DOHH2 (cell line): ENCODE results near the gene ERC2.

Experiments used
- H3F3A ChIP-seq: fragments of 200-600 bp; sonication (generic), shearing (Covaris generic); 2 replicates; pipeline ENCODE4 v1.6.0; 2016; ENCODE audit warnings: antibody characterized with exemption, mild to moderate bottlenecking; ENCODE audit not compliant: control insufficient read depth, insufficient read depth
- H3K27ac ChIP-seq: fragments of 200-600 bp; sonication (generic); 2 replicates; pipeline ENCODE4 v1.5.1; 2014; ENCODE audit warnings: low read depth, mild to moderate bottlenecking, low read length, moderate library complexity
- H3K27me3 ChIP-seq: fragments of 200-600 bp; sonication (generic); 2 replicates; pipeline ENCODE4 v1.6.1; 2014; ENCODE audit warnings: mild to moderate bottlenecking, low read length, mixed read lengths; ENCODE audit not compliant: control insufficient read depth
- H3K36me3 ChIP-seq: fragments of 200-600 bp; sonication (generic); 2 replicates; pipeline ENCODE4 v1.6.1; 2014; ENCODE audit warnings: mild to moderate bottlenecking, low read length, moderate library complexity, mixed read lengths; ENCODE audit not compliant: control insufficient read depth
- H3K4me1 ChIP-seq: fragments of 200-600 bp; sonication (generic); 2 replicates; pipeline ENCODE4 v1.6.1; 2014; ENCODE audit warnings: mild to moderate bottlenecking, low read length, mixed read lengths; ENCODE audit not compliant: control insufficient read depth
- H3K4me2 ChIP-seq: fragments of 200-600 bp; sonication (generic); 2 replicates; pipeline ENCODE4 v1.6.0; 2014; ENCODE audit warnings: mild to moderate bottlenecking, low read length, moderate library complexity
- H3K4me3 ChIP-seq: fragments of 200-600 bp; sonication (generic); 2 replicates; pipeline ENCODE4 v1.5.1; 2014; ENCODE audit warnings: mild to moderate bottlenecking, low read length, mixed read lengths
- H3K79me2 ChIP-seq: fragments of 200-600 bp; sonication (generic); 2 replicates; pipeline ENCODE4 v1.6.1; 2014; ENCODE audit warnings: mild to moderate bottlenecking, low read length, mixed read lengths; ENCODE audit not compliant: control insufficient read depth
- H3K9me2 ChIP-seq: fragments of 200-600 bp; sonication (generic); replicated peaks from 2 replicates; pipeline ENCODE4 v1.6.1; 2014; ENCODE audit warnings: mild to moderate bottlenecking, low read length, mixed read lengths; ENCODE audit not compliant: control insufficient read depth
- H3K9me3 ChIP-seq: fragments of 200-600 bp; sonication (generic); 2 replicates; pipeline ENCODE4 v1.6.1; 2014; ENCODE audit warnings: antibody characterized with exemption, low read length, mixed read lengths; ENCODE audit not compliant: control insufficient read depth, insufficient read depth
- H4K20me1 ChIP-seq: fragments of 200-600 bp; sonication (generic); 2 replicates; pipeline ENCODE4 v1.6.0; 2014; ENCODE audit warnings: low read depth, mild to moderate bottlenecking, antibody characterized with exemption, low read length, moderate library complexity; ENCODE audit not compliant: control insufficient read depth, insufficient read depth
- CTCF ChIP-seq: fragments of 200-600 bp; sonication (generic); IDR thresholded peaks from one replicate; pipeline ENCODE4 v1.5.1; 2014; ENCODE audit warnings: antibody characterized with exemption, mild to moderate bottlenecking, low read depth, low read length; ENCODE audit not compliant: poor library complexity, severe bottlenecking
- EZH2phosphoT487 ChIP-seq: fragments of 200-600 bp; sonication (generic); IDR thresholded peaks from 2 replicates; pipeline ENCODE4 v1.6.1; 2017; ENCODE audit warnings: borderline replicate concordance, mild to moderate bottlenecking, antibody characterized with exemption, low read length, moderate library complexity, mixed read lengths

ERC2 gene

GRCh38 chr3:55616803-55617202 is 851.5 kb downstream of the ERC2 start:
- Histone ChIP-seq H3K4me2 (no peak overlapping the region), H4K20me1 (no peaks in the 10 kb centered on the region), H3K4me3 (no peak overlapping the region), H3K4me1 (no peaks in the 10 kb centered on the region), H3K9me2 (no peaks in the 10 kb centered on the region), H3K79me2 (no peaks in the 10 kb centered on the region), H3K36me3 (no peaks in the 10 kb centered on the region), H3F3A (no peaks in the 10 kb centered on the region), H3K27me3 (peaks cover 4% of the 10 kb centered on the region; the same call in 1 of the 2 replicates), H3K9me3 (no peaks in the 10 kb centered on the region), H3K27ac (no peak overlapping the region)
- TF ChIP-seq EZH2phosphoT487 (no peak), CTCF (no peak)

GRCh38 chr3:55615694-55616295 is 852.5 kb downstream of the ERC2 start:
- no peak for TF ChIP-seq CTCF
- TF ChIP-seq EZH2phosphoT487: no peak
- Histone ChIP-seq H3K27me3 (peaks cover 4% of the 10 kb centered on the region; the same call in 1 of the 2 replicates), H3K4me1 (no peaks in the 10 kb centered on the region), H3K79me2 (no peaks in the 10 kb centered on the region), H3K9me2 (no peaks in the 10 kb centered on the region), H3K4me3 (no peak overlapping the region), H3K9me3 (no peaks in the 10 kb centered on the region), H3K36me3 (no peaks in the 10 kb centered on the region), H3K4me2 (no peak overlapping the region), H3F3A (no peaks in the 10 kb centered on the region), H4K20me1 (no peaks in the 10 kb centered on the region), H3K27ac (no peak overlapping the region)

DNA sequence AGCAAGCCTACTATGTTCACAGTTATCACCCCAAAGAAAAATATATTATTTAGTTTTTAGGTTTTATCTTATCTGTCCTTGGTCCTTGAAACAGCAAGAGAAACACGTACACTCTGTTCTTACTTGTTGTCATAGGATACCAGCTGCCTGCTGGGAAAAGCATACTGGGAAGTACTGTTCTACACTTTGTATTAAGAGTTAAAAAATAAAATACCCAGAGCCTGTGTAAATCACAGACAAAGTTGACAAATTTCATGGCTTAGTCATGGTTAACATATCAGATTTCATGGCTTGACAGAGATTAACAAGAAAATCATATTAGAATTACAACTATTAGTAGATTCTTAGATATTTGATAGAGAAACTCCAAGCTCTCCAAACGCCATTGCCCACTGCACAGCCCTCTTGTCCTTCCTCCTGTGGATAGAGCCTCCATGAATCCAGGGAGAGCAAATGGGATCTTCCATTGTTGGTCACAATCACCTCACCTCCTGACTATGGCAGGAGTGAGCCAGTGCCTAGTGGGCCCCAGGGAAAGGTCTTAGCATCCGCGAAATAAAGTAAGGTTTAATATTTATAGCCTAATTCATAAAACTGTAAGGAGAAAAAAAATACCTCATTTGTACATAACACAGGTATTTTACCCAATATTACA is 853.1 kb downstream of the ERC2 start:
- Histone ChIP-seq H3K4me1 (no peaks in the 10 kb centered on the region), H3K27ac (no peak overlapping the region), H3K4me2 (no peak overlapping the region)

More for the DNA sequence above, 853.1 kb downstream of the ERC2 start:
- H3K4me3 ChIP-seq: no peak overlapping the region
- no peak for TF ChIP-seq EZH2phosphoT487
- no peak for TF ChIP-seq CTCF
- no peaks in the 10 kb centered on the region for H4K20me1 ChIP-seq
- no peaks in the 10 kb centered on the region for H3K9me3 ChIP-seq
- H3F3A ChIP-seq: no peaks in the 10 kb centered on the region
- H3K9me2 ChIP-seq: no peaks in the 10 kb centered on the region
- H3K27me3 ChIP-seq: no peaks in the 10 kb centered on the region
- no peaks in the 10 kb centered on the region for H3K36me3 ChIP-seq
- no peaks in the 10 kb centered on the region for H3K79me2 ChIP-seq
